Measurements from ENCODE around the gene GPR61.

GPR61 gene

DNA sequence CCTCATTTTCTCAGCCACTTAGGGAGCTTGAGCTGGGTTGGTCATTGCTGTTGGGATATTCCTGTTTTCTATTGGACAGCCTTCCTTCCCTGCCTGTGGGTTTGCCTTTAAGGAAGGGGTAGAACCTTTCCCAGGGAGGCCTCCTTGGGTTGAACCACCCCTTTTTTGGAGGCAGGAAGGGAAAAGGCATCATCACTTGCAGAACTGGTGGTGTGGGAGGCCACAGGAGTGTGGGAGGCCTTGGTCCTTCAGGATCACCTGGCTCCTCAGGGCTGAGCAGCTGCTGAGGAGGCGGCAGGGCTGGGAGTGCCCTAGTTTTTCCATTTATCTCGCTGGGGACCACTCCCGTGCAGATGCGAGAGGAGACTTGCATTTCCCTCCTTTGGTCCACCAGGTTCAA, 46.4 kb upstream of the GPR61 start:
- TF ChIP-seq ZNF384 (IDR thresholded peaks at IDR 0.05) (no peak), FOXM1 (IDR thresholded peaks at IDR 0.05; ENCODE audit: borderline replicate concordance) (no peak), L3MBTL2 (conservative IDR thresholded peaks at IDR 0.05) (no peak), SUZ12 (IDR thresholded peaks at IDR 0.05) (no peak), BHLHE40 (IDR thresholded peaks at IDR 0.05; ENCODE audit: borderline replicate concordance) (no peak), SP1 (IDR thresholded peaks at IDR 0.05) (no peak), ELF4 (IDR thresholded peaks at IDR 0.05) (no peak), NFRKB (IDR thresholded peaks at IDR 0.05) (no peak), CTBP1 (IDR thresholded peaks at IDR 0.05; ENCODE audit: borderline replicate concordance) (no peak), HDGF (IDR thresholded peaks at IDR 0.05; ENCODE audit: borderline replicate concordance) (no peak), FOXA1 (IDR thresholded peaks at IDR 0.05) (no peak), TARDBP (IDR thresholded peaks at IDR 0.05) (no peak), FOXK2 (IDR thresholded peaks at IDR 0.05) (no peak), LEF1 (IDR thresholded peaks at IDR 0.05; ENCODE audit: borderline replicate concordance) (no peak), ARNT (IDR thresholded peaks at IDR 0.05) (no peak)
- TF ChIP-seq, protein P1, sequence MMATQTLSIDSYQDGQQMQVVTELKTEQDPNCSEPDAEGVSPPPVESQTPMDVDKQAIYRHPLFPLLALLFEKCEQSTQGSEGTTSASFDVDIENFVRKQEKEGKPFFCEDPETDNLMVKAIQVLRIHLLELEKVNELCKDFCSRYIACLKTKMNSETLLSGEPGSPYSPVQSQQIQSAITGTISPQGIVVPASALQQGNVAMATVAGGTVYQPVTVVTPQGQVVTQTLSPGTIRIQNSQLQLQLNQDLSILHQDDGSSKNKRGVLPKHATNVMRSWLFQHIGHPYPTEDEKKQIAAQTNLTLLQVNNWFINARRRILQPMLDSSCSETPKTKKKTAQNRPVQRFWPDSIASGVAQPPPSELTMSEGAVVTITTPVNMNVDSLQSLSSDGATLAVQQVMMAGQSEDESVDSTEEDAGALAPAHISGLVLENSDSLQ (IDR thresholded peaks at IDR 0.05) = no peak
- POLR2A ChIA-PET = interaction anchor here (0.6 to 3.3 kb wide), 7 partner anchors 10 to 279 kb away, joined by 3 to 14 read pairs (median 5); partner anchors contain the start of genes AMIGO1, ATXN7L2, PSMA5 and SARS1
- no peak for DNase-seq (ENCODE audit: extremely low spot score)
- CTCF ChIA-PET = interaction anchor here (0.6 to 9.8 kb wide), 8 partner anchors 9 to 210 kb away, joined by 3 to 115 read pairs (median 9); partner anchors contain the start of genes ATXN7L2 and PSRC1

DNA sequence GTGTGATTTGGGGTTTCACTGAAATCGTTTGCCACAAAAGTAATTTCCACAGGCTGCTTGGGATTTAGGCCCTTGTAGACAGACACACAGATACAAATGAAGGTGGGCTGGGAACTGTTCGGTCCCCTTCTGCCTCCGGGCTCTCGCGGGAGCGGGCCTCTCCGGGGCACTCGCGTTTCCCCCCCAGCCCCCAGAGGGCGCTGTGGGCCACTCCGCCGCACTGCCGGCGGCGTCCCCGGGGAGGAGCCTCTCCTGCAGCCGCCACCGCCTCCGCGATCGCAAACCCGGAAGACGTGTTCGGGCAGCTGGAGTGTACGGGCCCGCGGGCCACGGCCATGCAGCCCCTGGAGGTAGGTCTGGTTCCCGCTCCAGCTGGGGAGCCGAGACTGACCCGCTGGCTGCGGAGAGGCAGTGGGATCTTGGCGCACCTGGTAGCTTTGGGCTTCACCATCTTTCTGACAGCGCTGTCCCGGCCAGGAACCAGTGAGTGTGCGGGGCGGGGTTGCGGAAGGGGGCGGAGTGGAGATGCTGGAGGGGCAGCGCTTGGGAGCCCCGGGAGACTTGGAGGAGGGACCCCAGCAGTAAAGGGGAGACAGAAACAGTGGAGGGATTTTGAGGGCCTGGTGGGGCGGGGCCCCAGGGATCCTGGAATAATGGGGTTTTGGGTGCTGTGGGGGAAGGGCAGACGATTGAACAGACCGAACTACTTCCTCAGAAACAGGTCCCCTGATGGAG, 45.7 kb upstream of the GPR61 start, which contains the start of gene CYB561D1:
Gene CYB561D1 (plus strand): TSS at position 290 of the 735 bp plus-strand sequence. CDS start 46 bp downstream, at position 336.
- POLR2A ChIA-PET = interaction anchor here (1.0 to 3.3 kb wide), 6 partner anchors 10 to 69 kb away, joined by 3 to 14 read pairs (median 5); partner anchors contain the start of genes ATXN7L2 and PSMA5
- TF ChIP-seq ELF4 (IDR thresholded peaks at IDR 0.05) (peak; percentile 98), ZNF384 (IDR thresholded peaks at IDR 0.05) (no peak), CTBP1 (IDR thresholded peaks at IDR 0.05; ENCODE audit: borderline replicate concordance) (peak; percentile 56; the same call in 1 of the 2 replicates), TARDBP (IDR thresholded peaks at IDR 0.05) (no peak), FOXK2 (IDR thresholded peaks at IDR 0.05) (no peak), SUZ12 (IDR thresholded peaks at IDR 0.05) (no peak), L3MBTL2 (conservative IDR thresholded peaks at IDR 0.05) (no peak), NFRKB (IDR thresholded peaks at IDR 0.05) (no peak), LEF1 (IDR thresholded peaks at IDR 0.05; ENCODE audit: borderline replicate concordance) (no peak), FOXA1 (IDR thresholded peaks at IDR 0.05) (no peak), BHLHE40 (IDR thresholded peaks at IDR 0.05; ENCODE audit: borderline replicate concordance) (no peak)
- TF ChIP-seq, protein P1 (IDR thresholded peaks at IDR 0.05) = no peak
- peak; percentile 97 for DNase-seq (ENCODE audit: extremely low spot score)
- CTCF ChIA-PET = interaction anchor here (0.7 to 9.8 kb wide), 12 partner anchors 10 to 1112 kb away, joined by 3 to 115 read pairs (median 4); partner anchors contain the start of genes ATXN7L2, PSMA5 and PSRC1

DNA sequence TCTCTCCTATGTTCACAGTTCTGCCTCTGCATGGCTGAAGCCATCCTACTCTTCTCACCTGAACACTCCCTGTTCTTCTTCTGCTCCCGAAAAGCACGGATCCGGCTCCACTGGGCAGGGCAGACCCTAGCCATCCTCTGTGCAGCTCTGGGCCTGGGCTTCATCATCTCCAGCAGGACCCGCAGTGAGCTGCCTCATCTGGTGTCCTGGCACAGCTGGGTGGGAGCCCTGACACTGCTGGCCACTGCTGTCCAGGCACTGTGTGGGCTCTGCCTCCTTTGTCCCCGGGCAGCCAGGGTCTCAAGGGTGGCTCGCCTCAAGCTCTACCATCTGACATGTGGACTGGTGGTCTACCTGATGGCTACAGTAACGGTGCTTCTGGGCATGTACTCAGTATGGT, 43.9 kb upstream of the GPR61 start:
- CTCF ChIA-PET = interaction anchor here (9.8 kb wide), 1 partner anchor 37 kb away, joined by 115 read pairs; no protein-coding TSS in a partner anchor
- POLR2A ChIA-PET = interaction anchor here (1.8 to 3.3 kb wide), 2 partner anchors 36 to 38 kb away, joined by 4 to 13 read pairs; no protein-coding TSS in a partner anchor
- TF ChIP-seq FOXK2 (IDR thresholded peaks at IDR 0.05) (no peak), SP1 (IDR thresholded peaks at IDR 0.05) (no peak), HDGF (IDR thresholded peaks at IDR 0.05; ENCODE audit: borderline replicate concordance) (no peak), ELF4 (IDR thresholded peaks at IDR 0.05) (no peak), CTBP1 (IDR thresholded peaks at IDR 0.05; ENCODE audit: borderline replicate concordance) (no peak), ZNF384 (IDR thresholded peaks at IDR 0.05) (no peak), L3MBTL2 (conservative IDR thresholded peaks at IDR 0.05) (no peak), NFRKB (IDR thresholded peaks at IDR 0.05) (no peak), FOXA1 (IDR thresholded peaks at IDR 0.05) (no peak), TARDBP (IDR thresholded peaks at IDR 0.05) (no peak), LEF1 (IDR thresholded peaks at IDR 0.05; ENCODE audit: borderline replicate concordance) (no peak), ARNT (IDR thresholded peaks at IDR 0.05) (no peak)
- TF ChIP-seq, protein P1 (IDR thresholded peaks at IDR 0.05) = no peak
- DNase-seq (ENCODE audit: extremely low spot score) = no peak

DNA sequence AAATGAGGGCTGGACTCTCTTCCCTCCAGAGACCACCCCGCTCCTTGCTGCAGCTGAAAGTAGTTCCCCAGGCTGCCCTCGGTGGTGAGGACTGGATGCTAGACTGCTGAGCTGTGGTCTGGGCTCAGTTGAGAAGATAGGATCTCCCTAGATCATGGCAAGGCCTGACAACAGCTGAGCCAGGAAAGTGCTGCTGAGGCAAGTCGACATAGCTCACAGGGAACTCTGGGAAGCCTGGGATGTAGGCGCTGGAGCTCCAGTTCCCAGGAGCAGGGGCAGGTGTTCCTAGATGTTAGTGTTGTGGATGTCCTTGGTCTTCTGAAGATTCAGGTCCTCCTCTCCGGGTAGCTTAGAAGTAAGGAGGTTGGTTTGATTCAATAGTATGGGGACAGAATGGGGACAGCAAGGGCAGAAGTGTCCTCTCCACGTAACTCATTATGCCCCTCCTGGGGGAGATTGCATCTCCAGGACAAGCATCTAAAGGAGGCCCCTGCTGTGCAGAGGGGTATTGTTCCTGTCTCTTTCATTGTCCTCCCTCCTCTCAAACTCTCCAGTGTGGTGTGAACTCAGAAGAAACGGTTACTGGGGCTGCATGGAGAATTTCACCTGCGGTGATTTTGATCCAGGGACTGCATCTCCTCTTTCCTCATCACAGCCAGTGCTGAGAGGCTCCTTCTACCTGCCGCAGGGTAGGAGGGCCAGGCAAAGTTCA, 42.1 kb upstream of the GPR61 start:
- no peak for DNase-seq (ENCODE audit: extremely low spot score)
- ChIA-PET POLR2A (interaction anchor here (0.8 to 1.8 kb wide), 4 partner anchors 10 to 284 kb away, joined by 3 to 5 read pairs (median 4); partner anchors contain the start of genes ATXN7L2 and SARS1), CTCF (interaction anchor here (0.6 to 9.8 kb wide), 8 partner anchors 10 to 373 kb away, joined by 3 to 115 read pairs (median 6); partner anchors contain the start of gene AMIGO1)
- TF ChIP-seq ELF4 (IDR thresholded peaks at IDR 0.05) = no peak
- no peak for TF ChIP-seq FOXK2 (IDR thresholded peaks at IDR 0.05)
- no peak for TF ChIP-seq NFRKB (IDR thresholded peaks at IDR 0.05)
- TF ChIP-seq HDGF (IDR thresholded peaks at IDR 0.05; ENCODE audit: borderline replicate concordance) = no peak
- no peak for TF ChIP-seq BHLHE40 (IDR thresholded peaks at IDR 0.05; ENCODE audit: borderline replicate concordance)
- no peak for TF ChIP-seq LEF1 (IDR thresholded peaks at IDR 0.05; ENCODE audit: borderline replicate concordance)
- no peak for TF ChIP-seq FOXM1 (IDR thresholded peaks at IDR 0.05; ENCODE audit: borderline replicate concordance)
- TF ChIP-seq SP1 (IDR thresholded peaks at IDR 0.05) = no peak
- no peak for TF ChIP-seq ARNT (IDR thresholded peaks at IDR 0.05)
- TF ChIP-seq FOXA1 (IDR thresholded peaks at IDR 0.05) = no peak
